HFF-Myc (cell line): ENCODE data around the gene PRR15.

ENCODE experiments used
- DNase-seq: peaks from one replicate; pipeline ENCODE4 v3.0.0-alpha.2; 2011; ENCODE audit warnings: low read depth; ENCODE audit errors: extremely low read depth
- H3K4me3 ChIP-seq: replicated peaks from 2 replicates; pipeline ENCODE4 v1.5.1; 2011; ENCODE audit warnings: low read depth, mild to moderate bottlenecking, control low read depth, low read length
- CTCF ChIP-seq: IDR thresholded peaks from 2 replicates; pipeline ENCODE4 v1.5.1; 2012; ENCODE audit warnings: mild to moderate bottlenecking, low read depth, low read length, control low read depth; ENCODE audit errors: missing control alignments

PRR15 gene

GRCh38 chr7:29606830-29607229, 43.2 kb downstream of the PRR15 start:
- no peak overlapping the region for H3K4me3 ChIP-seq
- TF ChIP-seq CTCF, result no peak
- DNase-seq, result no peak

GRCh38 chr7:29607259-29607658, 43.6 kb downstream of the PRR15 start:
- no peak for DNase-seq
- TF ChIP-seq CTCF, result no peak
- H3K4me3 ChIP-seq, result no peak overlapping the region

GRCh38 chr7:29607889-29608288, 44.3 kb downstream of the PRR15 start:
- DNase-seq, result no peak

GRCh38 chr7:29609162-29610037, 45.8 kb downstream of the PRR15 start:
- TF ChIP-seq CTCF, result peak; percentile 72
- no peak for DNase-seq
- H3K4me3 ChIP-seq, result no peak overlapping the region

More at GRCh38 chr7:29607889-29608288, 44.3 kb downstream of the PRR15 start:
- H3K4me3 ChIP-seq, result no peak overlapping the region
- TF ChIP-seq CTCF, result no peak

- no peak for DNase-seq
- TF ChIP-seq CTCF, result no peak
Observed at GRCh38 chr7:29610086-29610485, 46.5 kb downstream of the PRR15 start.

GRCh38 chr7:29611941-29612544, 48.4 kb downstream of the PRR15 start:
- H3K4me3 ChIP-seq, result no peak overlapping the region
- DNase-seq, result no peak
- TF ChIP-seq CTCF, result no peak

More at GRCh38 chr7:29610086-29610485, 46.5 kb downstream of the PRR15 start:
- H3K4me3 ChIP-seq, result no peak overlapping the region
